ENCODE measurements around the gene LMF1.

Gene LMF1

GRCh38 chr16:901715-902601, 68.8 kb downstream of the LMF1 start:
- Mint-ChIP-seq H3K27me3 (ENCODE audit: low read depth) (peaks cover 4% of the 10 kb centered on the region), H3K9me3 (peaks cover 10% of the 10 kb centered on the region), H3K4me3 (no peak overlapping the region), H3K27ac (no peak overlapping the region), H3K36me3 (ENCODE audit: low read depth) (peaks cover 25% of the 10 kb centered on the region), H3K4me1 (peaks cover 9% of the 10 kb centered on the region)
- TF ChIP-seq, protein P1, sequence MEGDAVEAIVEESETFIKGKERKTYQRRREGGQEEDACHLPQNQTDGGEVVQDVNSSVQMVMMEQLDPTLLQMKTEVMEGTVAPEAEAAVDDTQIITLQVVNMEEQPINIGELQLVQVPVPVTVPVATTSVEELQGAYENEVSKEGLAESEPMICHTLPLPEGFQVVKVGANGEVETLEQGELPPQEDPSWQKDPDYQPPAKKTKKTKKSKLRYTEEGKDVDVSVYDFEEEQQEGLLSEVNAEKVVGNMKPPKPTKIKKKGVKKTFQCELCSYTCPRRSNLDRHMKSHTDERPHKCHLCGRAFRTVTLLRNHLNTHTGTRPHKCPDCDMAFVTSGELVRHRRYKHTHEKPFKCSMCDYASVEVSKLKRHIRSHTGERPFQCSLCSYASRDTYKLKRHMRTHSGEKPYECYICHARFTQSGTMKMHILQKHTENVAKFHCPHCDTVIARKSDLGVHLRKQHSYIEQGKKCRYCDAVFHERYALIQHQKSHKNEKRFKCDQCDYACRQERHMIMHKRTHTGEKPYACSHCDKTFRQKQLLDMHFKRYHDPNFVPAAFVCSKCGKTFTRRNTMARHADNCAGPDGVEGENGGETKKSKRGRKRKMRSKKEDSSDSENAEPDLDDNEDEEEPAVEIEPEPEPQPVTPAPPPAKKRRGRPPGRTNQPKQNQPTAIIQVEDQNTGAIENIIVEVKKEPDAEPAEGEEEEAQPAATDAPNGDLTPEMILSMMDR (IDR thresholded peaks at IDR 0.05; ENCODE audit: unreplicated experiment in 3 of 3): no peak

GRCh38 chr16:901149-901548, 69.6 kb downstream of the LMF1 start:
- Mint-ChIP-seq H3K27me3 (ENCODE audit: low read depth) (peaks cover 4% of the 10 kb centered on the region), H3K4me1 (peaks cover 16% of the 10 kb centered on the region), H3K27ac (no peak overlapping the region), H3K9me3 (peaks cover 6% of the 10 kb centered on the region), H3K36me3 (ENCODE audit: low read depth) (peaks cover 17% of the 10 kb centered on the region), H3K4me3 (no peak overlapping the region)
- TF ChIP-seq, protein P1 (IDR thresholded peaks at IDR 0.05; ENCODE audit: unreplicated experiment in 3 of 3): no peak

GRCh38 chr16:900211-900610, 70.6 kb downstream of the LMF1 start:
- TF ChIP-seq, protein P1 (IDR thresholded peaks at IDR 0.05; ENCODE audit: unreplicated experiment in 3 of 3): no peak
- Mint-ChIP-seq H3K9me3 (no peaks in the 10 kb centered on the region), H3K4me3 (no peak overlapping the region), H3K27me3 (ENCODE audit: low read depth) (peaks cover 4% of the 10 kb centered on the region), H3K27ac (no peak overlapping the region), H3K4me1 (peaks cover 12% of the 10 kb centered on the region), H3K36me3 (ENCODE audit: low read depth) (peaks cover 7% of the 10 kb centered on the region)

- peaks cover 5% of the 10 kb centered on the region for H3K27me3 Mint-ChIP-seq (ENCODE audit: low read depth)
- peaks cover 3% of the 10 kb centered on the region for H3K36me3 Mint-ChIP-seq (ENCODE audit: low read depth)
- no peak overlapping the region for H3K4me3 Mint-ChIP-seq
- TF ChIP-seq, protein P1 (IDR thresholded peaks at IDR 0.05; ENCODE audit: unreplicated experiment in 3 of 3): no peak
- no peak overlapping the region for H3K27ac Mint-ChIP-seq
- H3K9me3 Mint-ChIP-seq: no peaks in the 10 kb centered on the region
- H3K4me1 Mint-ChIP-seq: peaks cover 9% of the 10 kb centered on the region
Observed at GRCh38 chr16:899683-900060, 71.1 kb downstream of the LMF1 start.

- TF ChIP-seq, protein P1 (IDR thresholded peaks at IDR 0.05; ENCODE audit: unreplicated experiment in 3 of 3): no peak
- Mint-ChIP-seq H3K9me3 (no peaks in the 10 kb centered on the region), H3K4me3 (no peak overlapping the region), H3K27ac (no peak overlapping the region), H3K27me3 (ENCODE audit: low read depth) (peaks cover 9% of the 10 kb centered on the region), H3K36me3 (ENCODE audit: low read depth) (peaks cover 3% of the 10 kb centered on the region), H3K4me1 (peaks cover 9% of the 10 kb centered on the region)
Observed at GRCh38 chr16:898761-899682, 71.8 kb downstream of the LMF1 start.
